NT2/D1 (cell line): ENCODE measurements around the gene GSG1L.
"Not testable (repeated sequence)": the region's sequence is repeated elsewhere in the genome, so short reads cannot be mapped to it uniquely, and the experiment has no call there.

Experiments
- DNase-seq: peaks from one replicate; pipeline ENCODE4 v3.0.0-alpha.2; 2011; ENCODE audit warnings: low read depth, low spot score
- H3K27me3 ChIP-seq: 2 replicates; pipeline ENCODE4 v1.6.0; 2011; ENCODE audit warnings: mild to moderate bottlenecking; ENCODE audit not compliant: insufficient read length, insufficient read depth
- H3K36me3 ChIP-seq: 2 replicates; pipeline ENCODE4 v1.6.1; 2011; ENCODE audit warnings: mild to moderate bottlenecking, low read length, mixed read lengths; ENCODE audit not compliant: insufficient read depth, insufficient read length
- H3K4me1 ChIP-seq: 2 replicates; pipeline ENCODE4 v1.5.1; 2011; ENCODE audit not compliant: insufficient read depth, insufficient read length
- H3K4me3 ChIP-seq: 2 replicates; pipeline ENCODE4 v1.5.1; 2011; ENCODE audit warnings: low read depth; ENCODE audit not compliant: insufficient read length
- H3K9ac ChIP-seq: 2 replicates; pipeline ENCODE4 v1.6.0; 2011; ENCODE audit warnings: low read depth; ENCODE audit not compliant: insufficient read length
- H3K9me3 ChIP-seq: 2 replicates; pipeline ENCODE4 v1.5.1; 2011; ENCODE audit warnings: mild to moderate bottlenecking, low read length; ENCODE audit not compliant: insufficient read depth
- SUZ12 ChIP-seq: IDR thresholded peaks from 2 replicates; pipeline ENCODE4 v1.6.1; 2011; ENCODE audit not compliant: insufficient read length, insufficient read depth; ENCODE audit errors: extremely low read depth
- YY1 ChIP-seq: IDR thresholded peaks from 2 replicates; pipeline ENCODE4 v1.6.1; 2011; ENCODE audit not compliant: insufficient read length, insufficient read depth
- ZNF274 ChIP-seq: IDR thresholded peaks from 2 replicates; pipeline ENCODE4 v1.6.1; 2011; ENCODE audit warnings: mild to moderate bottlenecking, low read depth, low read length

Gene GSG1L

DNA sequence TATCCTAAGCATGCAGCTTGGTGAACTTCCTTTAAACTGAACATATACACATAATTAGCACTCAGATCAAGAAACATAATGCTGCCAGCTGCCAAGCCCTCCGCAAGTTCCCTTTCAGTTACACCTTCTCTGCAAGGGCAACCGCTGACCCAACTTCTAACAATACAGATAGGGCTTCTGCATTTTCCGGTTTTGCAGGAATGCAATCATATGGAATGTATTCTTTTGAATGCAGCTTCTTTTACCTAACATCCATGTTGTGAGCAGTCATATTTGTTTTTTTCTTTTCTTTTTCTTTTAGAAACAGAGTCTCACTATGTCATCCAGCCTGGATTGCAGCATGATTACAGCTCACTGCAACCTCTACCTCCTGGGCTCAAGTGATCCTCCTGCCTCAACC lies 110.7 kb downstream of the GSG1L start:
- peaks cover 4% of the 10 kb centered on the region for H3K27me3 ChIP-seq
- H3K4me1 ChIP-seq = no peaks in the 10 kb centered on the region
- no peak overlapping the region for H3K9ac ChIP-seq
- H3K9me3 ChIP-seq = peaks cover 36% of the 10 kb centered on the region
- no peak for TF ChIP-seq ZNF274
- TF ChIP-seq YY1 = no peak
- TF ChIP-seq SUZ12 = no peak
- no peaks in the 10 kb centered on the region for H3K36me3 ChIP-seq
- no peak overlapping the region for H3K4me3 ChIP-seq
- DNase-seq = no peak

- no peak overlapping the region for H3K4me3 ChIP-seq
- H3K9ac ChIP-seq = no peak overlapping the region
- H3K4me1 ChIP-seq = no peaks in the 10 kb centered on the region
- H3K36me3 ChIP-seq = no peaks in the 10 kb centered on the region
- no peak for DNase-seq
- peaks cover 4% of the 10 kb centered on the region for H3K27me3 ChIP-seq
- peaks cover 24% of the 10 kb centered on the region for H3K9me3 ChIP-seq
- no peak for TF ChIP-seq YY1
Measured at GRCh38 chr16:27951489-27952120, 111.9 kb downstream of the GSG1L start.

GRCh38 chr16:27950206-27950887 lies 113.2 kb downstream of the GSG1L start:
- no peak overlapping the region for H3K9ac ChIP-seq
- no peak overlapping the region for H3K4me3 ChIP-seq
- H3K4me1 ChIP-seq = peaks cover 3% of the 10 kb centered on the region
- no peak for TF ChIP-seq YY1
- TF ChIP-seq SUZ12 = no peak
- no peak for TF ChIP-seq ZNF274
- no peaks in the 10 kb centered on the region for H3K36me3 ChIP-seq
- no peak for DNase-seq
- peaks cover 11% of the 10 kb centered on the region for H3K9me3 ChIP-seq
- H3K27me3 ChIP-seq = peaks cover 4% of the 10 kb centered on the region

GRCh38 chr16:27947696-27948095 lies 115.8 kb downstream of the GSG1L start:
- H3K4me3 ChIP-seq = no peak overlapping the region
- no peaks in the 10 kb centered on the region for H3K9me3 ChIP-seq
- peaks cover 4% of the 10 kb centered on the region for H3K27me3 ChIP-seq
- H3K4me1 ChIP-seq = peaks cover 3% of the 10 kb centered on the region
- no peak for TF ChIP-seq YY1
- TF ChIP-seq SUZ12 = no peak
- TF ChIP-seq ZNF274 = no peak
- no peaks in the 10 kb centered on the region for H3K36me3 ChIP-seq
- H3K9ac ChIP-seq = no peak overlapping the region
- DNase-seq = no peak

DNA sequence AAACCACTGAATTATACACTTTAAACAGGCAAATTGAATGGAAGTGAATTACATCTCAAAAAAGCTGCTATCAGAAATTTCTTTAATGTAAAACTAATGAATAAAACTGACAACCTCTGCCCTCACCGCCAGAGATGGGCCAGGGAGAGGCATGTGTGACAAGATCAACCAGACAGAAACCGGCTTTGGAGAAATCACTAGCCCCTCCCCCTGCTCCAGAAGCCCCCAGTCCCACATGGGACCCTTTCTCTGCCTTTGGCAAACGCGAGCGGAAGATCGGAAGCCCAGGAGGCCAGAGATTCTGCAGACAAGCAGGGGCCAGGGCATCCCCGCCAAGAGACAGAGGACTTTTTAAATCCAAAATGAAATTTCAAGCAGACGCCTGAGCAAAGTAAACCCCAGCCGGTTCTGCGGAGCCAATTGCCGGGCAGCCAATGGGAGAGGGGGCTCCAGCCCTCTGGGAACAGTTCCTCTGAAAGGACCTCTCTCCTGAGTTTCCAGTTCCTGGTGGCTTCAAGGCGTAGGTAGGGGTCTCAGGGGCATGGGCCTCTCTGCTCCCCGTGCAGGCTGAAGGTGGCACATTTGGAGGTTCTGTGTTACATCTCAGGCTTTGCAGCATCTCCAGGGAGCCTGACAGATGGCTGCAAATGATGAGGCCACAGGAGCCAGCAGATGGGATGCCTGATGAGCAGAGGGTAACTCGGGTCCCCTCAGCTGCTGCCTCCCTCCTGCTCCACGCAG lies 118.1 kb downstream of the GSG1L start:
- Histone ChIP-seq H3K27me3 (no peaks in the 10 kb centered on the region), H3K9ac (no peak overlapping the region), H3K4me1 (peaks cover 3% of the 10 kb centered on the region), H3K4me3 (no peak overlapping the region), H3K9me3 (no peaks in the 10 kb centered on the region), H3K36me3 (no peaks in the 10 kb centered on the region)
- no peak for DNase-seq
- TF ChIP-seq SUZ12 = no peak
- TF ChIP-seq YY1 = no peak
- no peak for TF ChIP-seq ZNF274

DNA sequence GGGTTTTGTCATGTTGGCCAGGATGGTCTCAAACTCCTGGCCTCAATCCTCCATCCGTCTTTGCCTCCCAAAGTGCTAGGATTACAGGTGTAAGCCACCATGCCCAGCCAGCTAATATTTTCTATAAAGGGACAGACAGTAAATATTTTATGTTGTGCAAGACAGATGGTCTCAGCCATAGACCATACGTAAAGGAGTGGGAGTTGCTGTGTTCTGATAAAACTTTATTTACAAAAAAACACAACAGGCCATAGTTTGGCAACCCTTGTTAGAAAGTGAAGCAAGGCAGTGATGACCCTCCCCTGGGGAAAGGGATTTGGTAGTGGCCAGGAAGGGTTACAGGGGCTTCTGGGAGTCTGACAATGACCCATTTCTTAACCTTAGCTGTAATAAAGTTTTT lies 119.7 kb downstream of the GSG1L start:
- Histone ChIP-seq H3K27me3 (no peaks in the 10 kb centered on the region), H3K4me1 (peaks cover 3% of the 10 kb centered on the region), H3K4me3 (no peak overlapping the region), H3K9ac (no peak overlapping the region), H3K36me3 (no peaks in the 10 kb centered on the region), H3K9me3 (no peaks in the 10 kb centered on the region)
- DNase-seq = no peak
- TF ChIP-seq YY1 = no peak
- no peak for TF ChIP-seq ZNF274
- TF ChIP-seq SUZ12 = no peak

DNA sequence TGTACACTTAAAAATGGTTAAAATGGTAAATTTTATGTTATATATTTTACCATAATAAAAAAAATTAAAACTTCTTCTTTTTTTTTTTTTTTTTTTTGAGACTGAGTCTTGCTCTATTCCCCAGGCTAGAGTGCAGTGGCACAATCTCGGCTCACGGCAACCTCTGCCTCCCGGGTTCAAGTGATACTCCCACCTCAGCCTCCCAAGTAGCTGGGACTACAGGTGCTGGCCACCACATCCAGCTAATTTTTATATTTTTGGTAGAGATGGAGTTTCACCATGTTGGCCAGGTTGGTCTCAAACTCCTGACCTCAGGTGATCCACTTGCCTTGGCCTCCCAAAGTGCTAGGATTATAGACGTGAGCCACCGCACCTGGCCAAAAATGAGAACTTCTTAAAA lies 121.4 kb downstream of the GSG1L start:
- not testable (repeated sequence) for H3K9ac ChIP-seq, H3K9me3 ChIP-seq, H3K36me3 ChIP-seq, H3K27me3 ChIP-seq, H3K4me3 ChIP-seq, DNase-seq, H3K4me1 ChIP-seq
